ENCODE results near the gene LLPH.

The LLPH gene

GRCh38 chr12:66127650-66128049 lies 2.9 kb downstream of the LLPH start:
- no peak for TF ChIP-seq CTCF (IDR thresholded peaks at IDR 0.05; ENCODE audit: extremely low read depth, missing control alignments)
- DNase-seq (ENCODE audit: low spot score), result no peak

- TF ChIP-seq CTCF (IDR thresholded peaks at IDR 0.05; ENCODE audit: extremely low read depth, missing control alignments), result no peak
- no peak for DNase-seq (ENCODE audit: low spot score)
These were observed 10.1 kb downstream of the LLPH start for GRCh38 chr12:66120477-66120876.

- no peak for TF ChIP-seq CTCF (IDR thresholded peaks at IDR 0.05; ENCODE audit: extremely low read depth, missing control alignments)
- no peak for DNase-seq (ENCODE audit: low spot score)
These were observed 10.7 kb downstream of the LLPH start for GRCh38 chr12:66119870-66120241.

- no peak for DNase-seq (ENCODE audit: low spot score)
- TF ChIP-seq CTCF (IDR thresholded peaks at IDR 0.05; ENCODE audit: extremely low read depth, missing control alignments), result no peak
These were observed 11.2 kb downstream of the LLPH start for GRCh38 chr12:66119229-66119869.

GRCh38 chr12:66118240-66118891 lies 12.2 kb downstream of the LLPH start:
- DNase-seq (ENCODE audit: low spot score), result no peak

GRCh38 chr12:66117242-66117641 lies 13.3 kb downstream of the LLPH start:
- DNase-seq (ENCODE audit: low spot score), result no peak
- no peak for TF ChIP-seq CTCF (IDR thresholded peaks at IDR 0.05; ENCODE audit: extremely low read depth, missing control alignments)

More at GRCh38 chr12:66118240-66118891, 12.2 kb downstream of the LLPH start:
- TF ChIP-seq CTCF (IDR thresholded peaks at IDR 0.05; ENCODE audit: extremely low read depth, missing control alignments), result no peak

- DNase-seq (ENCODE audit: low spot score), result no peak
- TF ChIP-seq CTCF (IDR thresholded peaks at IDR 0.05; ENCODE audit: extremely low read depth, missing control alignments), result no peak
These were observed 15.4 kb downstream of the LLPH start for GRCh38 chr12:66115071-66115600.
